Measurements from ENCODE around the gene ATP5PD.

ATP5PD gene

GRCh38 chr17:75046407-75047289, at the start of gene ATP5PD, which contains the start of gene KCTD2:
Gene ATP5PD (minus strand): TSS chr17:75046969. CDS start chr17:75042650, 4,319 bp downstream.
Gene KCTD2 (plus strand): TSS chr17:75047225. CDS start chr17:75047251, 26 bp downstream.
- H3K9me3 Mint-ChIP-seq: no peaks in the 10 kb centered on the region
- no peaks in the 10 kb centered on the region for H3K27me3 Mint-ChIP-seq (ENCODE audit: low read depth)
- peaks cover 11% of the 10 kb centered on the region for H3K36me3 Mint-ChIP-seq (ENCODE audit: low read depth)
- peaks cover 26% of the 10 kb centered on the region for H3K4me1 Mint-ChIP-seq (ENCODE audit: low read depth)
- H3K4me3 Mint-ChIP-seq: peak within 1 kb of the TSS; percentile 99
- H3K27ac Mint-ChIP-seq: peak within 1 kb of the TSS; percentile 97

DNA sequence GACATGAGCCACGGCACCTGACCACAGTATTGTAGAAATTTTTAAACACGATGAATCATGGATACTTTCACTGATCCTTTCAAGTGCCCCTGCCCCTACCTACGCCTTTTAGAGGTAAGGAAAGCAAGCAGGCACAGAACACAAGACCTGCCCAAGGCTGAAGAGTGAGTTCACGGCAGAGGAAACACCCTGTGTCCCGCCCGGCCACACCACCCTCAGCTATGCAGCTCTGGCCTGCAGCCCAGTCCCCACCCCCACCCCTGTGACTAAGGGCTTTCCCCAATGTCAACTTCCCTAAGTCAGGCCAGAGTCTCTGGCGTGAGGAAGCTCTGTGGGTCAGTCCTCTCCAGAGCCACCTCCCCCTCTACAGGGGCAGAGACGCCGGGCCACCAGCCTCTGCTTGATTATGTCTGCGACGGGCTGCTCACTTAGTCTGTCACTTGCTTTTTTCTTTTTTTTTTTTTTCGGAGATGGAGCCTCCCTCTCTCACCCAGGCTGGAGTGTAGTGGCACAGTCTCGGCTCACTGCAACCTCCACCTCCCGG, 49.4 kb upstream of the ATP5PD start:
- H3K4me3 Mint-ChIP-seq: no peak overlapping the region
- H3K9me3 Mint-ChIP-seq: no peaks in the 10 kb centered on the region
- no peaks in the 10 kb centered on the region for H3K27me3 Mint-ChIP-seq (ENCODE audit: low read depth)
- no peak overlapping the region for H3K27ac Mint-ChIP-seq
- peaks cover 6% of the 10 kb centered on the region for H3K4me1 Mint-ChIP-seq (ENCODE audit: low read depth)
- peaks cover 1% of the 10 kb centered on the region for H3K36me3 Mint-ChIP-seq (ENCODE audit: low read depth)

DNA sequence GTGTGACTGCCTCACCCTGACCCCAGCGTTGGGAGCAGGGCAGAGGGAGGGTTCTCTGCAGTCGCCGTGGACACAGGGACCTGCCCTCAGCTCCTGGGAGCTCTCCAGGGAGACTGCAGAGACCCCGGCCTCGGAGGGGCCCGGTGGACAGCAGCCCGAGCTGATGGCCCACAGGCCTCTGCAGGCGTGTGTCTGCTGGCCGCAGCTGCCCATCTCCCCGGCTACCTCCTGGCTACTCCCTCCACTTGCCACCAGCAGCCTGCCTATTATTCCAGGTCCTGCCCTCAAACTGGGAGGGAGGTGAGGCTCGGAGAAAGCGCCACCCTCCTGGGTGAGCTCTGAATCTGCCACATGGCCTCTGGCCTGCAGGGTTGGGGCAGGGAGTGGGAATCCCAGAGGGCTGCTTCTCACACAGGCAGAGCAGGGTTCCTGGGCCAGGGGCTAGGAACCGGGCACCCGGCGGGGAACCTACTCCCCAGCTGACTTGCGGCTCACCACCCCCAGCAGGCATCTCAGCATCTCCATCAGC, 48.2 kb upstream of the ATP5PD start:
- Mint-ChIP-seq H3K36me3 (ENCODE audit: low read depth) (peaks cover 1% of the 10 kb centered on the region), H3K4me3 (no peak overlapping the region), H3K9me3 (no peaks in the 10 kb centered on the region), H3K27me3 (ENCODE audit: low read depth) (no peaks in the 10 kb centered on the region), H3K4me1 (ENCODE audit: low read depth) (peaks cover 7% of the 10 kb centered on the region), H3K27ac (no peak overlapping the region)

DNA sequence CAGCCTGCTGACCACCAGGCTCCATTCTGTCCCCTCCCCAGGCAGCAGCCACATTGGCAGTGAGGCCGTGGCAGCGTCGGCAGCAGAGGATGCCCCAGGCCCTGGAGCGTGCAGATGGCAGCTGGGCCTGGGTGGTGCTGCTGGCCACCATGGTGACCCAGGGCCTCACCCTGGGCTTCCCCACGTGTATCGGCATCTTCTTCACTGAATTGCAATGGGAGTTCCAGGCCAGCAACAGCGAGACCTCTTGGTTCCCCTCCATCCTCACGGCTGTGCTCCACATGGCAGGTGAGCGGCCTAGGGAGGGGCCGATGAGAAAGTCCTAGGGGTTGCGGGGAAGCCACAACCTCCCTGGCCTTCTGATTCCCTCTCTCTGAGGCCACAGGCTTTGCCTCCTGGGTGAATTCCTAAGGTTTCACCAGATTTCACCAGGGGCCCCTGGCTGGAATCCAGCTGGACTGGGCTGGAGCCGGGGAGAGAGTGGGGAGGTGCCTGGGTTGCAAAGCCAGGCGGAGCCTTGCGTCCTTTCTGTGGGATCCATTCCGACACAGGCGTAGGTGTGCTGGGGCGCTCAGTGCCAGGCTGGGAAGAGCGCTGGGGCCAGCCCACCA, 46.9 kb upstream of the ATP5PD start:
- Mint-ChIP-seq H3K27me3 (ENCODE audit: low read depth) (no peaks in the 10 kb centered on the region), H3K27ac (no peak overlapping the region), H3K4me1 (ENCODE audit: low read depth) (peaks cover 20% of the 10 kb centered on the region), H3K4me3 (no peak overlapping the region), H3K36me3 (ENCODE audit: low read depth) (no peaks in the 10 kb centered on the region), H3K9me3 (no peaks in the 10 kb centered on the region)

DNA sequence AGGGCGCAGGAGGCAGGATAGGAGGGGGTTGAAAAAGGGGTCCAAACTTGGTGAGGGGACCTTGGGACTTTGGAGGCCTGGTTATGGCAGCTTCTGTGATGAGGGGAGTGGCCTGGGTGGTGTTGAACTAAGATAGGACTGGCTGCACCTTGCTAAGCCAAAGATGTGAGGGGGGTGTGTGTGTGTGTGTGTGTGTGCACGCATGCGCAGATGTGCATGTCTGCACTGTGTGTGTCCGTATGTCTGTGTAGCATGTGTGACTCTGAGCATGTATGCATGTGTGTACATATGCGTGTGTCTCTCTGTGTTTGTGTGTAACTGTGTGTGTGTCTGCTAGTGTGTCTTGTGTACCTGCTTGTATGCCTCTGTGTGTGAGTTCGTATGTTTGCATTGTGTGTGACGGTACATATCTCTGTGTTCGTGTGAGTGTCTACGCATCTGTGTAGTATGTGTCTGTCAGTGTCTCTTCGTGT, 45.1 kb upstream of the ATP5PD start:
- Mint-ChIP-seq H3K9me3 (no peaks in the 10 kb centered on the region), H3K4me3 (no peak overlapping the region), H3K27me3 (ENCODE audit: low read depth) (no peaks in the 10 kb centered on the region), H3K27ac (no peak overlapping the region), H3K4me1 (ENCODE audit: low read depth) (peaks cover 24% of the 10 kb centered on the region), H3K36me3 (ENCODE audit: low read depth) (no peaks in the 10 kb centered on the region)

DNA sequence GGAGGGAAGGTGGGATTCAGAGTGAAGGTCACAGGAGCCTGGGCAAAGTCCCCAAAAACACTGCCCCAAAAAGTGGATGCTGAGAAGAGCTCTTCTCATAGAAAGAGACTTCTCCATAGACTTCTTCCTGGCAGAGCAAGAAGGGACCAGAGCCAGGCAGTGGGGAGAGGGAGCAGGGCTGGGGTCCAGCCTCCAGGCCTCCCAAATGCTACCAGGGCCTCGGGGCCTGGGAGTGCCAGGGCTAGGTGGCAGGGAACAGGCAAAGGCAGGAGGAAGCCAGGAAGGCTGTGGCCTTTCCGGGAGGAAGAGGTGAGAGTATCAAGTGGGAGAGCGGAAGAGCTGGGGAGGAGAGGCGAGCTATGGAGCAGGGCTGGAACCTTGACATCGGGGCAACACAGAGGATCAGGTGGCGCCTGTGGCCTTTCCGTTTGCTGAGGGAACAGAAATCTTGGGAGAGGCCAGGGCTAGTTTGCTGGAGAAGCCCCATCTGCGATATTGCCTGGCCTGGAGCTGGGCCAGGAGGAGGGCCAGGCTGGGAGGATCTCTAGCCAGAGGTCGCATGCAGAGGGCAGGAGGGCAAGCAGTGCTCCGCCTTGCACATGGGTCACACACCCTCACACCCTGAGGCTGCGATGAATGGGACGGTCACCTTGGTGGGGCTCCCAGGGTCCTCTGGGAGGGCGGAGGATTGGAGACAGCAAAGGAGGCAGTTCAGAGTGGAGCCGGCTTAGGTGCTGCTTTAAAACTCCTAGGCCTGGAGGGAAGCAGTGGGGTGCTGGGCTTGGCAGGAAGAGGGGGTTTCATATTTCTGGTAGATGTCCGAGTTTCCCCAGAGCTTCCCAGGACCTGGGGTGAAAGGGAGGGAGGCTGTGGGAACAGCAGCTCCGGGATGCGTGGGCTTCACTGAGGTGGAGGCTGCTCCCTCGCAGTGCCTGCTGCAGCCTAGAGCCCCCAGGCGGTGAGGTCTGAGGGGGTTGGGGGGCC, 44.4 kb upstream of the ATP5PD start:
- H3K4me1 Mint-ChIP-seq (ENCODE audit: low read depth): peaks cover 29% of the 10 kb centered on the region
- no peak overlapping the region for H3K27ac Mint-ChIP-seq
- no peak overlapping the region for H3K4me3 Mint-ChIP-seq
- H3K36me3 Mint-ChIP-seq (ENCODE audit: low read depth): no peaks in the 10 kb centered on the region
- H3K27me3 Mint-ChIP-seq (ENCODE audit: low read depth): no peaks in the 10 kb centered on the region
- H3K9me3 Mint-ChIP-seq: no peaks in the 10 kb centered on the region

DNA sequence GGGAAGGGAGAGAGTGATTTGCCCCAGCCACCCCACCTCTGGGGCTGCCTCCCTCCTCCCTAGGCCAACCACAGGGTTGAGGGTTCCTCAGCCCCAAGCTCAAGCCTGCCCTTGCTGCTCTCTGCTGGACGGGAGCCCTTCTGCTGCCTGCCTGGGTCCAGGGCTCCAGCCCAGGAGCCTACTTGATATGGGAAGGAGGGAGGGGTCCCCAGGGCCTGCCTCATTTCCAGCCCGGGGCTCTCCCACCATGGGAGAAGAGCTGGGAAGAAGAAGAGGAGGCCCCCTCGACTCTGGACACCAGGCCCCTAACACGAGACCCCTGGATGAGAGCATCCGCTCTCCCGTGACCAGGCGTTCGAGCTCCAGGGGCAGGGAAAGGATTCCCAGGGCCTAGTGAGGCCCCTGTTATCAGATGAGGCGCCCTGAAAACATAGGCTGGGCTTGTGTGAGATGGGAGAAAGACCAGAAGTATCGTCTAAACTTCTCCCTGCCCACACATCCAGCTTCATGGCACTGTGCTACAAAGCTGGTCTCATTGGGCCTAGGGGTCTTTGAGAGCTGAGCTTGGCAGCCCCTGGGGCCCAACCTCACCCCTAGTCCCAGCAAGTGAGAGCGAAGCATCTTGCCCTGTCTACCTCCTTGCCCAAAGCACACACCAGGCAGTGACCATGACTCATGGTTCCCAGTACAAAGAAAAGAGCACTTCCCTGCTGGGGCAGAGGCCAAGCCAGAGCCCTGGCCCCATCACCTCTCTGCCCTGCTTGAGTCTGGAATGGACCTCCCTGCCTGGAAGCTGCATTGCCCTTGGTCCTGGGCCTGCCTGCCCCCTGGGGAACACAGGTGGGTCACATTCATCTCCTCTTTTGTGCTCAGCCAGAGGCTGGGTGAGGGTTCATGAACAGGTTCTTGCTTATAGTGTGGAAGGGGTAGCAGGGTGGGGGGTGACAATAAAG, 42.0 kb upstream of the ATP5PD start:
- Mint-ChIP-seq H3K27me3 (ENCODE audit: low read depth) (no peaks in the 10 kb centered on the region), H3K27ac (peak overlapping the region; percentile 73), H3K36me3 (ENCODE audit: low read depth) (no peaks in the 10 kb centered on the region), H3K4me1 (ENCODE audit: low read depth) (peaks cover 31% of the 10 kb centered on the region), H3K4me3 (peak overlapping the region; percentile 49), H3K9me3 (no peaks in the 10 kb centered on the region)

GRCh38 chr17:75087558-75088453, 41.0 kb upstream of the ATP5PD start, which contains the start of gene SLC16A5:
Gene SLC16A5 (plus strand): TSS chr17:75087954. CDS start chr17:75093637, 5,683 bp downstream.
- Mint-ChIP-seq H3K9me3 (no peaks in the 10 kb centered on the region), H3K27me3 (ENCODE audit: low read depth) (no peaks in the 10 kb centered on the region), H3K27ac (peak within 1 kb of the TSS; percentile 73), H3K4me1 (ENCODE audit: low read depth) (peaks cover 31% of the 10 kb centered on the region), H3K4me3 (peak within 1 kb of the TSS; percentile 75), H3K36me3 (ENCODE audit: low read depth) (no peaks in the 10 kb centered on the region)

DNA sequence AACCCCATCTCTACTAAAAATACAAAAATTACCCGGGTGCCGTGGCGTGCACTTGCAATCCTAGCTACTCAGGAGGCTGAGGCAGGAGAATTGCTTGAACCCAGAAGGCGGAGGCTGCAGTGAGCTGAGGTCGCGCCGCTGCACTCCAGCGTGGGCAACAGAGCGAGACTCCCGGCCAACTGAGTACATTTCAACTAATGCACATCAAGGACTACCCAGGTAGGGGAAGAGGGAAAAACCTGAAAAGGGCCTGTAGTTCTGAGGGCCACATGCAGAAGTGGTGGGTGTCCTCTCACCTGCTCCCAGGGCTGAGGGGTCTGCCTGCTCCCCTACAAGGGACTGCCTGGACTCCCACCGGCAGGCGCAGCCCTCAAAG, 40.4 kb upstream of the ATP5PD start:
- Mint-ChIP-seq H3K9me3 (no peaks in the 10 kb centered on the region), H3K4me1 (ENCODE audit: low read depth) (peaks cover 31% of the 10 kb centered on the region), H3K27me3 (ENCODE audit: low read depth) (no peaks in the 10 kb centered on the region), H3K4me3 (peak overlapping the region; percentile 69), H3K27ac (peak overlapping the region; percentile 53), H3K36me3 (ENCODE audit: low read depth) (no peaks in the 10 kb centered on the region)

DNA sequence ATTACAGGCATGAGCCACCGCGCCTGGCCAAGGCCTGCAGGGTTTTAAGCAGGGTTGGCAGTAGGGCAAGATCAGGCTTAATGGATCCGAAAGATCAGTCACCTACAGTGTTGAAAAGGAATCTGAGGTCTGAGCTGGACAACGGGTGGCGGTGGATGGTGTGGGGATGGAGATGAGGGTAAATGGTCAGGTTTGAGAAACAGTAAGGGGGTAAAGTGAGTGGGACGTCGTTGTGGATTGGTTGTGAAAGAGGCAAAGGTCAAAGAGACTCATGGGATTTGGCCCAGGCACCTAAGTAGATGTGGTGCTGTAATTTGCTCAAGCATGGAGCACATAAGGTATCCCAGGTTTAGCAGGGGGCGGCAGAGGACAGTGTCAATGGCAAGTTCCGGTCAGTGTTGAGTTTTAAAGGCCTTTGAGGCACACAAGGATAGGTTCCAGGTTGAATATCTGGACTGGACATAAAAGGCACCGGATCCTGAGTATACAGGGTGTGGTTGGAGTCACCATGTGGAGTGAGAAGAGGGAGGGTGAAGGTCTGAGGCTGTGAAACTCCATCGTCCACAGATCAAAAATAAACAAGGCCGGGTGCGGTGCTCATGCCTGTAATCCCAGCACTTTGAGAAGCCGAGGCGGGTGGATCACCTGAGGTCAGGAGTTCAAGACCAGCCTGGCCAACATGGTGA, 39.9 kb upstream of the ATP5PD start:
- Mint-ChIP-seq H3K9me3 (no peaks in the 10 kb centered on the region), H3K4me3 (peak overlapping the region; percentile 45), H3K27me3 (ENCODE audit: low read depth) (no peaks in the 10 kb centered on the region), H3K36me3 (ENCODE audit: low read depth) (no peaks in the 10 kb centered on the region), H3K4me1 (ENCODE audit: low read depth) (peaks cover 28% of the 10 kb centered on the region), H3K27ac (peak overlapping the region; percentile 66)

DNA sequence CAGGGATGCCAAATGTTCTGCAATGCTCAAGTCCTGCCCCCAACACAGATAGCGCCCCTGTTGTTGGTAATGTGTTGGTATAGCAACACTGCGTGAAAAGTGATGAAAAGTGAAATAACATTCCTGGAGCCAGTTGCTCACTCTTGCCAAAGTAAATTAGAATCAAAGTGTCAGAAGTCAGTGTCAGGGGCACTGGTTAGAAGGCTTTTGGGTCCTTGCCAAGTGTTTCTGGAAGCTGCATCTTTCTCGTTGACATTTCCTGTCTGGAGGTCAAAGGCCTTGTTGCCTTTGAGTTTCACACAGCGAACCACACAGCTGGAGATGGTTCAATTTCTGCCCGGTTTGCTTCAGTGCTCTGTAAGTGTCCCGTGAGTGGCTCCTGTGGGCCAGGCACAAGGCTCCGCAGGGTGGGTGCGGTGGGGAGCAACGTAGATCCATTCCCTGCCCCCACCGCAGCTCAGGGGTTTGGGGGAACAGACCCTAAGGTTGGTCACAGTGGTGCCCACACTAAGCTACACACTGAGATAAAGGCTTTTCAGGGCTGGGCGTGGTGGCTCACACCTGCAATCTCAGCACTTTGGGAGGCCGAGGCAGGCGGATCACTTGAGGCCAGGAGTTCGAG, 37.4 kb upstream of the ATP5PD start:
- H3K27ac Mint-ChIP-seq: no peak overlapping the region
- H3K9me3 Mint-ChIP-seq: no peaks in the 10 kb centered on the region
- H3K4me3 Mint-ChIP-seq: no peak overlapping the region
- no peaks in the 10 kb centered on the region for H3K27me3 Mint-ChIP-seq (ENCODE audit: low read depth)
- H3K4me1 Mint-ChIP-seq (ENCODE audit: low read depth): peaks cover 19% of the 10 kb centered on the region
- no peaks in the 10 kb centered on the region for H3K36me3 Mint-ChIP-seq (ENCODE audit: low read depth)

Data from T-helper 1 cell treated with Interleukin-12 subunit alpha and Interleukin-12 subunit beta and Interleukin-4 antibody, amounts not matched to agents 30 μg/mL and 1 μg/mL, for 36 hours (primary cell).